Measurements from ENCODE around the gene CASP8. TPM values are rescaled to one million over a fixed set of nuclear protein-coding genes. Genes with fewer than 3 reads are reported as not detected.
A peak's percentile ranks its signal among the peaks of the same experiment; 100 is the strongest.

Gene CASP8
- total and polyA plus RNA-seq, 2 donors (not counting 1 experiment from before 2014, with no cell fraction given) = 76.7 to 120 TPM

- Histone ChIP-seq H3K4me2 (replicated peaks; ENCODE audit: low read depth, low read length, poor library complexity, severe bottlenecking) (no peak overlapping the region), H3K79me2 (ENCODE audit: control insufficient read depth, insufficient read depth, low read length) (peaks cover 12% of the 10 kb centered on the region), H3K36me3 (replicated peaks in 1 of 2; ENCODE audit: control extremely low read depth in 1 of 2, control insufficient read depth in 1 of 2, extremely low read depth in 1 of 2, insufficient read depth in 2 of 2, low read length in 1 of 2) (peaks cover 12 to 62% of the 10 kb centered on the region in 2 experiments), H2AFZ (ENCODE audit: insufficient read depth, low read depth, low read length, poor library complexity, severe bottlenecking) (no peak overlapping the region), H3K9me3 (ENCODE audit: control extremely low read depth in 1 of 3, control insufficient read depth in 2 of 3, insufficient read depth in 1 of 3, low read length in 2 of 3) (no peaks in the 10 kb centered on the region), H3K4me1 (ENCODE audit: control insufficient read depth in 2 of 2, insufficient read depth in 2 of 2, low read length in 2 of 2) (peaks cover 10 to 18% of the 10 kb centered on the region in 2 donors), H4K20me1 (ENCODE audit: control insufficient read depth, insufficient read depth, low read length, poor library complexity, severe bottlenecking) (no peaks in the 10 kb centered on the region), H3K9ac (ENCODE audit: low read length) (no peak overlapping the region), H3K4me3 (ENCODE audit: control extremely low read depth in 1 of 5, extremely low read depth in 1 of 5, insufficient read depth in 1 of 5, low read depth in 2 of 5, low read length in 4 of 5) (no peak overlapping the region), H3K27me3 (replicated peaks in 1 of 4; ENCODE audit: control extremely low read depth in 1 of 4, control insufficient read depth in 3 of 4, insufficient read depth in 4 of 4, low read length in 3 of 4) (no peaks in the 10 kb centered on the region), H3K27ac (ENCODE audit: low read length in 2 of 2) (peak overlapping the region in 1 of 2 donors; percentile 70)
- peaks cover 19% of the 10 kb centered on the region for H3K4me1 Mint-ChIP-seq
- no peaks in the 10 kb centered on the region for H3K27me3 Mint-ChIP-seq
- H3K4me3 Mint-ChIP-seq = no peak overlapping the region
- H3K9me3 Mint-ChIP-seq (ENCODE audit: insufficient read depth) = no peaks in the 10 kb centered on the region
- no peak for DNase-seq
- ChIA-PET CTCF (interaction anchor here (1.2 to 2.6 kb wide), 3 partner anchors 43 to 375 kb away, joined by 3 to 16 read pairs (median 15); no protein-coding TSS in a partner anchor), POLR2A (no interaction called here)
- no CpG with 5 or more reads among the region's 3 CpGs for WGBS (ENCODE audit: insufficient coverage)
- TF ChIP-seq EZH2 (IDR thresholded peaks at IDR 0.05; ENCODE audit: borderline replicate concordance, insufficient read depth, low read depth, low read length, poor library complexity, severe bottlenecking) (no peak), CTCF (IDR thresholded peaks at IDR 0.05) (no peak)
- intact Hi-C loops (cut with micrococcal nuclease) = no loop called here
- H3K27ac Mint-ChIP-seq = no peak overlapping the region
- ATAC-seq (ENCODE audit: low read depth) = no peak
These were observed 20.1 kb downstream of the CASP8 start for GRCh38 chr2:201280191-201281040.

GRCh38 chr2:201285499-201285898 lies 25.2 kb downstream of the CASP8 start:
- Histone ChIP-seq H2AFZ (ENCODE audit: insufficient read depth, low read depth, low read length, poor library complexity, severe bottlenecking) (no peak overlapping the region), H3K79me2 (ENCODE audit: control insufficient read depth, insufficient read depth, low read length) (peaks cover 1% of the 10 kb centered on the region), H3K36me3 (replicated peaks in 1 of 2; ENCODE audit: control extremely low read depth in 1 of 2, control insufficient read depth in 1 of 2, extremely low read depth in 1 of 2, insufficient read depth in 2 of 2, low read length in 1 of 2) (peaks cover 18 to 63% of the 10 kb centered on the region in 2 experiments), H3K27me3 (replicated peaks in 1 of 4; ENCODE audit: control extremely low read depth in 1 of 4, control insufficient read depth in 3 of 4, insufficient read depth in 4 of 4, low read length in 3 of 4) (no peaks in the 10 kb centered on the region), H4K20me1 (ENCODE audit: control insufficient read depth, insufficient read depth, low read length, poor library complexity, severe bottlenecking) (no peaks in the 10 kb centered on the region), H3K4me2 (replicated peaks; ENCODE audit: low read depth, low read length, poor library complexity, severe bottlenecking) (no peak overlapping the region), H3K9me3 (ENCODE audit: control extremely low read depth in 1 of 3, control insufficient read depth in 2 of 3, insufficient read depth in 1 of 3, low read length in 2 of 3) (peaks cover 0 to 1% (median 1%) of the 10 kb centered on the region in 3 donors), H3K4me3 (ENCODE audit: control extremely low read depth in 1 of 5, extremely low read depth in 1 of 5, insufficient read depth in 1 of 5, low read depth in 2 of 5, low read length in 4 of 5) (no peak overlapping the region), H3K27ac (ENCODE audit: low read length in 2 of 2) (no peak overlapping the region), H3K4me1 (ENCODE audit: control insufficient read depth in 2 of 2, insufficient read depth in 2 of 2, low read length in 2 of 2) (peaks cover 0 to under 1% of the 10 kb centered on the region in 2 donors), H3K9ac (ENCODE audit: low read length) (no peak overlapping the region)
- no peak overlapping the region for H3K4me3 Mint-ChIP-seq
- no peaks in the 10 kb centered on the region for H3K9me3 Mint-ChIP-seq (ENCODE audit: insufficient read depth)
- CTCF ChIA-PET = interaction anchor here (0.6 to 1.9 kb wide), 4 partner anchors 32 to 130 kb away, joined by 3 to 6 read pairs (median 4); no protein-coding TSS in a partner anchor
- TF ChIP-seq EZH2 (IDR thresholded peaks at IDR 0.05; ENCODE audit: borderline replicate concordance, insufficient read depth, low read depth, low read length, poor library complexity, severe bottlenecking) = no peak
- TF ChIP-seq CTCF (IDR thresholded peaks at IDR 0.05) = no peak
- 100% methylated on average over 1 of the region's 1 CpG for whole genome bisulfite sequencing (ENCODE audit: insufficient coverage)
- ATAC-seq (ENCODE audit: low read depth) (no peak), DNase-seq (no peak)
- H3K4me1 Mint-ChIP-seq = peaks cover 2% of the 10 kb centered on the region
- H3K27ac Mint-ChIP-seq = no peak overlapping the region
- POLR2A ChIA-PET = no interaction called here
- intact Hi-C loops (cut with micrococcal nuclease) = no loop called here
- no peaks in the 10 kb centered on the region for H3K27me3 Mint-ChIP-seq

Measured in B cell (primary cell).